Endodermal cell (in vitro differentiated cells): ENCODE data around the gene MRPL19. TPM values are rescaled to one million over a fixed set of nuclear protein-coding genes. Genes with fewer than 3 reads are reported as not detected.

ENCODE experiments used
- DNase-seq: peaks from one replicate; pipeline ENCODE4 v3.0.0-alpha.2; 2017
- H3K27ac ChIP-seq: 2 replicates; pipeline ENCODE4 v1.5.1; 2013; ENCODE audit warnings: mild to moderate bottlenecking, low read depth, low read length, moderate library complexity
- H3K27me3 ChIP-seq: 2 replicates; pipeline ENCODE4 v1.6.1; 2013; ENCODE audit warnings: mild to moderate bottlenecking, low read length, moderate library complexity; ENCODE audit not compliant: insufficient read depth, control insufficient read depth, poor library complexity, severe bottlenecking
- H3K36me3 ChIP-seq: 2 replicates; pipeline ENCODE4 v1.7.0; 2013; ENCODE audit warnings: mild to moderate bottlenecking, low read length, moderate library complexity; ENCODE audit not compliant: control insufficient read depth, insufficient read depth
- H3K4me1 ChIP-seq: one replicate; pipeline ENCODE4 v1.7.0; 2013; ENCODE audit warnings: low read length; ENCODE audit not compliant: control insufficient read depth, insufficient read depth
- H3K4me3 ChIP-seq: 2 replicates; pipeline ENCODE4 v1.5.1; 2013; ENCODE audit warnings: mild to moderate bottlenecking, low read length, moderate library complexity
- H3K9ac ChIP-seq: 2 replicates; pipeline ENCODE4 v1.6.1; 2013; ENCODE audit warnings: mild to moderate bottlenecking, low read length, moderate library complexity; ENCODE audit not compliant: poor library complexity, severe bottlenecking; ENCODE audit errors: extremely low read depth
- H3K9me3 ChIP-seq: 2 replicates; pipeline ENCODE4 v1.6.1; 2013; ENCODE audit warnings: mild to moderate bottlenecking, low read length, moderate library complexity; ENCODE audit not compliant: control insufficient read depth
- H3K27ac Mint-ChIP-seq: 2 replicates; pipeline ENCODE4 v1.8.0; 2020; ENCODE audit warnings: mixed read lengths
- H3K27me3 Mint-ChIP-seq: 2 replicates; pipeline ENCODE4 v1.8.0; 2021; ENCODE audit warnings: mild to moderate bottlenecking, mixed read lengths; ENCODE audit not compliant: insufficient read depth
- H3K36me3 Mint-ChIP-seq: 2 replicates; pipeline ENCODE4 v1.8.0; 2020; ENCODE audit warnings: low read depth, mixed read lengths
- H3K4me1 Mint-ChIP-seq: 2 replicates; pipeline ENCODE4 v1.8.0; 2020; ENCODE audit warnings: mixed read lengths
- H3K4me3 Mint-ChIP-seq: 2 replicates; pipeline ENCODE4 v1.8.0; 2020; ENCODE audit warnings: mild to moderate bottlenecking, moderate library complexity, mixed read lengths
- H3K9me3 Mint-ChIP-seq: 2 replicates; pipeline ENCODE4 v1.8.0; 2020; ENCODE audit warnings: mild to moderate bottlenecking, mixed read lengths
- CTCF ChIP-seq: fragments of 200-600 bp; sonication (generic); conservative IDR thresholded peaks from 2 replicates; pipeline ENCODE4 v1.5.0; 2021; ENCODE audit warnings: antibody characterized with exemption, mild to moderate bottlenecking
- WGBS, 2 experiments: methylation state at CpG; one replicate each; pipeline versions ENCODE4 v1.1.5 to v1.1.7; 2013; ENCODE audit warnings: missing lambda C conversion rate in 2 of 2, mixed read lengths in 1 of 2; ENCODE audit not compliant: insufficient coverage in 1 of 2, insufficient read length in 1 of 2; 5-methylcytosine and 5-hydroxymethylcytosine counted together
- total RNA-seq, 2 donors: library from RNA; stranded (reverse); fragmentation: NEBNext Ultra II Directional in 1 of 2; extraction: Animal tissue kit (Norgen Biotek cat#: 25700) in 1 of 2; gene quantifications; 2 replicates in 1 of 2; 3 replicates in 1 of 2; pipeline ENCODE4 v1.2.1, GENCODE V29; 2021

The MRPL19 gene
- total RNA-seq, 2 donors from 2014 or later, result 63.7 to 77.6 TPM

- H3K27me3 Mint-ChIP-seq, result peaks cover 43% of the 10 kb centered on the region
- Histone ChIP-seq H3K9ac (no peak overlapping the region), H3K27ac (no peak overlapping the region), H3K9me3 (no peaks in the 10 kb centered on the region), H3K4me1 (no peaks in the 10 kb centered on the region), H3K27me3 (peaks cover 10% of the 10 kb centered on the region), H3K4me3 (no peak overlapping the region), H3K36me3 (no peaks in the 10 kb centered on the region)
- no peak for DNase-seq
- no peaks in the 10 kb centered on the region for H3K9me3 Mint-ChIP-seq
- WGBS, 2 experiments, result 83 to 85% methylated on average over 4 of the region's 4 CpGs
- no peak overlapping the region for H3K27ac Mint-ChIP-seq
- TF ChIP-seq CTCF, result no peak
- peaks cover 14% of the 10 kb centered on the region for H3K4me1 Mint-ChIP-seq
- no peak overlapping the region for H3K4me3 Mint-ChIP-seq
- H3K36me3 Mint-ChIP-seq, result no peaks in the 10 kb centered on the region
Measured at GRCh38 chr2:75610671-75611070, 35.9 kb upstream of the MRPL19 start.

- TF ChIP-seq CTCF, result no peak
- Histone ChIP-seq H3K9me3 (no peaks in the 10 kb centered on the region), H3K4me3 (no peak overlapping the region), H3K4me1 (no peaks in the 10 kb centered on the region), H3K36me3 (no peaks in the 10 kb centered on the region), H3K27ac (no peak overlapping the region), H3K9ac (no peak overlapping the region), H3K27me3 (peaks cover 10% of the 10 kb centered on the region)
- Mint-ChIP-seq H3K27ac (no peak overlapping the region), H3K9me3 (peaks cover 3% of the 10 kb centered on the region), H3K4me3 (no peak overlapping the region), H3K36me3 (no peaks in the 10 kb centered on the region), H3K27me3 (peaks cover 37% of the 10 kb centered on the region), H3K4me1 (peaks cover 5% of the 10 kb centered on the region)
- 86 to 88% methylated on average over 7 of the region's 7 CpGs for WGBS, 2 experiments
- no peak for DNase-seq
Measured at GRCh38 chr2:75612108-75612861, 34.3 kb upstream of the MRPL19 start.

- no peak overlapping the region for H3K27ac ChIP-seq
- H3K9ac ChIP-seq, result no peak overlapping the region
- Mint-ChIP-seq H3K4me1 (peaks cover 5% of the 10 kb centered on the region), H3K4me3 (no peak overlapping the region), H3K27me3 (peaks cover 32% of the 10 kb centered on the region), H3K9me3 (peaks cover 5% of the 10 kb centered on the region), H3K36me3 (no peaks in the 10 kb centered on the region), H3K27ac (no peak overlapping the region)
- H3K4me3 ChIP-seq, result no peak overlapping the region
- H3K4me1 ChIP-seq, result no peaks in the 10 kb centered on the region
- TF ChIP-seq CTCF, result no peak
- H3K36me3 ChIP-seq, result no peaks in the 10 kb centered on the region
- 94% methylated on average over 4 of the region's 5 CpGs; no CpG with 5 or more reads in 1 of the 2 experiments for WGBS, 2 experiments
- peaks cover 10% of the 10 kb centered on the region for H3K27me3 ChIP-seq
- no peaks in the 10 kb centered on the region for H3K9me3 ChIP-seq
- no peak for DNase-seq
Measured at GRCh38 chr2:75612862-75613243, 33.7 kb upstream of the MRPL19 start.
